Mesenchymal stem cell (in vitro differentiated cells and primary cell): ENCODE data around the gene LMNA.

ENCODE experiments used
- DNase-seq: peaks from one replicate; pipeline ENCODE4 v3.0.0-alpha.2; 2013
- H2AFZ ChIP-seq: one replicate; pipeline ENCODE4 v1.6.1; 2013; ENCODE audit warnings: low read depth, mild to moderate bottlenecking, control low read depth, inconsistent platforms, low read length, moderate library complexity
- H2AK5ac ChIP-seq: 2 replicates; pipeline ENCODE4 v1.6.1; 2013; ENCODE audit warnings: low read length, moderate library complexity, mild to moderate bottlenecking, inconsistent platforms; ENCODE audit not compliant: severe bottlenecking
- H2BK120ac ChIP-seq: one replicate; pipeline ENCODE4 v1.6.1; 2013; ENCODE audit warnings: low read depth, mild to moderate bottlenecking, inconsistent platforms, low read length, moderate library complexity
- H2BK12ac ChIP-seq, 2 experiments: one replicate each; pipeline ENCODE4 v1.6.1; 2013; ENCODE audit warnings: inconsistent platforms in 2 of 2, low read length in 2 of 2, mild to moderate bottlenecking in 2 of 2, moderate library complexity in 2 of 2, control low read depth in 1 of 2
- H2BK15ac ChIP-seq: one replicate; pipeline ENCODE4 v1.6.1; 2013; ENCODE audit warnings: mild to moderate bottlenecking, low read depth, inconsistent platforms; ENCODE audit not compliant: poor library complexity, severe bottlenecking
- H2BK5ac ChIP-seq: 2 replicates; pipeline ENCODE4 v1.6.1; 2013; ENCODE audit warnings: low read depth, mild to moderate bottlenecking, low read length, control low read depth, inconsistent platforms; ENCODE audit not compliant: poor library complexity, severe bottlenecking
- H3K14ac ChIP-seq, 2 experiments: one replicate each; pipeline ENCODE4 v1.6.1; 2013; ENCODE audit warnings: inconsistent platforms in 2 of 2, low read length in 2 of 2, control low read depth in 1 of 2, mild to moderate bottlenecking in 1 of 2, moderate library complexity in 1 of 2
- H3K18ac ChIP-seq, 2 experiments: one replicate each; pipeline ENCODE4 v1.6.1; 2013; ENCODE audit warnings: inconsistent platforms in 2 of 2, low read length in 2 of 2, control low read depth in 1 of 2, low read depth in 1 of 2, mild to moderate bottlenecking in 1 of 2
- H3K23ac ChIP-seq, 2 experiments: one replicate each; pipeline ENCODE4 v1.6.1; 2013; ENCODE audit warnings: inconsistent platforms in 2 of 2, low read length in 2 of 2, mild to moderate bottlenecking in 2 of 2, moderate library complexity in 2 of 2, control low read depth in 1 of 2
- H3K27ac ChIP-seq: 2 replicates; pipeline ENCODE4 v1.5.1; 2013; ENCODE audit warnings: mild to moderate bottlenecking, moderate library complexity, low read length, control low read depth, inconsistent platforms; ENCODE audit not compliant: poor library complexity, severe bottlenecking
- H3K27me3 ChIP-seq, 2 experiments: 2 replicates each; pipeline versions ENCODE4 v1.6.1 to v1.7.0; 2013; ENCODE audit warnings: low read length in 2 of 2, mild to moderate bottlenecking in 2 of 2, moderate library complexity in 2 of 2, control low read depth in 1 of 2, inconsistent platforms in 1 of 2; ENCODE audit not compliant: control insufficient read depth in 1 of 2, insufficient read depth in 1 of 2
- H3K36me3 ChIP-seq, 2 experiments: 2 replicates each; pipeline versions ENCODE4 v1.6.1 to v1.7.0; 2013; ENCODE audit warnings: low read length in 2 of 2, control low read depth in 1 of 2, inconsistent platforms in 1 of 2, low read depth in 1 of 2, mild to moderate bottlenecking in 1 of 2; ENCODE audit not compliant: insufficient read depth in 2 of 2, control insufficient read depth in 1 of 2
- H3K4ac ChIP-seq, 2 experiments: one replicate each; pipeline ENCODE4 v1.6.1; 2013; ENCODE audit warnings: inconsistent platforms in 2 of 2, low read length in 2 of 2, mild to moderate bottlenecking in 2 of 2, moderate library complexity in 2 of 2, control low read depth in 1 of 2, low read depth in 1 of 2
- H3K4me1 ChIP-seq: 2 replicates; pipeline ENCODE4 v1.6.1; 2013; ENCODE audit warnings: low read depth, low read length, control low read depth; ENCODE audit not compliant: control insufficient read depth, insufficient read depth
- H3K4me2 ChIP-seq: 2 replicates; pipeline ENCODE4 v1.6.1; 2013; ENCODE audit warnings: low read length, mild to moderate bottlenecking, inconsistent platforms; ENCODE audit not compliant: poor library complexity, severe bottlenecking
- H3K4me3 ChIP-seq, 2 experiments: 2 replicates each; pipeline versions ENCODE4 v1.5.1 to v1.7.0; 2013; ENCODE audit warnings: low read length in 2 of 2, mild to moderate bottlenecking in 2 of 2, control low read depth in 1 of 2, low read depth in 1 of 2; ENCODE audit not compliant: insufficient read depth in 1 of 2
- H3K79me1 ChIP-seq: replicated peaks from 2 replicates; pipeline ENCODE4 v1.6.1; 2013; ENCODE audit warnings: mild to moderate bottlenecking, control low read depth, low read length, inconsistent platforms; ENCODE audit not compliant: poor library complexity, severe bottlenecking
- H3K9ac ChIP-seq: 2 replicates; pipeline ENCODE4 v1.7.0; 2013; ENCODE audit warnings: mild to moderate bottlenecking, low read length, moderate library complexity
- H3K9me3 ChIP-seq: 2 replicates; pipeline ENCODE4 v1.7.0; 2013; ENCODE audit warnings: mild to moderate bottlenecking, low read length; ENCODE audit not compliant: control insufficient read depth
- H4K8ac ChIP-seq: one replicate; pipeline ENCODE4 v1.6.1; 2013; ENCODE audit warnings: inconsistent platforms, mild to moderate bottlenecking, low read length, moderate library complexity
- H4K91ac ChIP-seq: one replicate; pipeline ENCODE4 v1.6.1; 2013; ENCODE audit warnings: mild to moderate bottlenecking, low read length, inconsistent platforms
- WGBS: methylation state at CpG from one replicate; pipeline ENCODE4 v1.1.7; 2013; ENCODE audit warnings: mixed read lengths; 5-methylcytosine and 5-hydroxymethylcytosine counted together

Gene LMNA

DNA sequence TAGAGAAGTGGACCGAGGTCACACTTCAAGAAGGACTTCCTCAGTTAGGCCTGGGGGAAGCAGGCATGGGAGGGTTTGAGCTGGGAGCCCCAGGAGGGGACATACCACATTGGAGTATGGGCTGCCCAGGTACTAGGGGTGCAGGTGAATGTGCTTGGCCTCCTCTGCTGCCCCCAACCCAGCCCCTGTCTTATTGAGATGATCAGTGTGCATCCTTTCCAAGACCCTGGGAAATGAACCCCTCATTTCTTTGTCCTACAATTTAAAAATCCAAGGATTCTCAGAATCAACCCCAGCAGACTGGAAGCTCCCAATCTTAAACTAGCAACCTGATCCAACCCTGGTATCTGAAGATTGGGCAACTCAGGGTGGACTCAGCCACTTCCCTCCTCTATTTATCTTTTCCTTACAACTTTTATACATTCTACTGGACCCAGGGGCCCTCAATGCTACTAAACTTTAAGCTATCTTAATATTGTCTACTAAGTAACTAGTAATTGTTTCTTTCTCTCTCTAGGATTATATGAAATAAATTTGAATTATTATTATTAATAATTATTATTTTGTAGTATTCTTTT is 41.3 kb upstream of the LMNA start:
- H3K27ac ChIP-seq, result no peak overlapping the region

DNA sequence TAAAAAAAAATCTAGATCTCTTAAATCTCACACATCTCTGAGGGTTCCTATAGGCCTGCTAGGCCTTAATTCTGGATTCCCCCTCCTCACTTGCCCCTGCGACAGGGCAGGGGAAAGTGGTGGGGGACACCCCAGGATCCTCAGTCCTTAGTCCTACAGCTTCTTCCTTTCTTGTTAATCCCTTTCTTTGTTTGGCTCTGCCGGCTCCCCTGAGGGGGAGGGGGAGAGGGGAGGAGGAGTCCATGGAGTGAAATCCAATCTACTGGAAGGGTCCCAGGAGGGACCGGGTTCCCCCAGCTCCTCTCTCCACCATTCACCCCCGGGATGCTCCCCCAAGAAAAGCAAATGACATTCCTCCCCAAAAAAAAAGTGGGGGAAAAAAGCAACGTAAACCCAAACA is 40.8 kb upstream of the LMNA start:
- Histone ChIP-seq H2BK12ac (no peak overlapping the region), H3K79me1 (peaks cover 35% of the 10 kb centered on the region)

More for the DNA sequence above, 41.3 kb upstream of the LMNA start:
- Histone ChIP-seq H3K9ac (no peak overlapping the region), H2BK12ac (no peak overlapping the region), H3K4me1 (peaks cover 23% of the 10 kb centered on the region), H3K4me3 (no peak overlapping the region), H3K4me2 (no peak overlapping the region), H3K36me3 (peaks cover 0 to 54% of the 10 kb centered on the region in 2 experiments), H2BK5ac (no peak overlapping the region), H2BK15ac (no peak overlapping the region), H3K18ac (no peak overlapping the region), H3K23ac (no peak overlapping the region), H3K9me3 (no peaks in the 10 kb centered on the region), H3K4ac (peak overlapping the region in 1 of 2 experiments; percentile 10), H3K27me3 (peaks cover 0 to 10% of the 10 kb centered on the region in 2 experiments), H2AK5ac (no peak overlapping the region), H4K8ac (no peak overlapping the region), H4K91ac (no peak overlapping the region), H2AFZ (no peak overlapping the region), H2BK120ac (no peak overlapping the region), H3K79me1 (peaks cover 34% of the 10 kb centered on the region), H3K14ac (no peak overlapping the region)
- 0% methylated on average over 1 of the region's 1 CpG for WGBS
- no peak for DNase-seq

DNA sequence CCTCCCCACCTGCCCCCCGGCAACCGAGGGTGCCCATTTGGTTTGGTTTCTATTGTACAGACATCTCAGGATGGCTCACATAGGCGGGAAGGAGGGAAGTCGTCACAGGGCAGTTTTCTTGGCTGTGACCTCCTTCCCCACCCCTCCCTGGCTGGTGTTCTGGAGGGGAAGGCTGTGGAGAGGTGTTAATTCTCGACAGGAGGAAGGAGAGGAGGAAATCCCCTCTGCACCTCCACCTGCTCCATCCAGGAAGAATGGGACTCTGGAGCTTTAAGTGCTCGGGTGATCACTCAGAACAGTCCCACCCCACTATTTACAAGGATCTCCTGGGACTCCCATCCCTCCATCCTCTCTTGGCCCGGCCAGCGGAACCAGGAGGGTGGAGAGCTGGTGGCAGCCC is 39.9 kb upstream of the LMNA start:
- Histone ChIP-seq H3K9ac (no peak overlapping the region), H2BK12ac (no peak overlapping the region), H3K27me3 (peaks cover 0 to 10% of the 10 kb centered on the region in 2 experiments), H2BK120ac (no peak overlapping the region), H3K4me3 (no peak overlapping the region), H2AFZ (no peak overlapping the region), H3K27ac (no peak overlapping the region), H2BK15ac (no peak overlapping the region), H2AK5ac (no peak overlapping the region), H2BK5ac (no peak overlapping the region), H3K4me1 (peaks cover 28% of the 10 kb centered on the region), H3K14ac (no peak overlapping the region), H4K8ac (no peak overlapping the region), H3K4ac (no peak overlapping the region), H3K23ac (no peak overlapping the region), H3K36me3 (peaks cover 0 to 54% of the 10 kb centered on the region in 2 experiments), H3K18ac (no peak overlapping the region), H4K91ac (no peak overlapping the region), H3K9me3 (no peaks in the 10 kb centered on the region), H3K4me2 (no peak overlapping the region), H3K79me1 (peaks cover 37% of the 10 kb centered on the region)
- WGBS, result 100% methylated on average over 2 of the region's 8 CpGs
- no peak for DNase-seq

More for the DNA sequence above, 40.8 kb upstream of the LMNA start:
- no peak overlapping the region for H3K4me3 ChIP-seq
- no peaks in the 10 kb centered on the region for H3K9me3 ChIP-seq
- no peak overlapping the region for H2BK120ac ChIP-seq
- H3K18ac ChIP-seq, result no peak overlapping the region
- no peak overlapping the region for H2AK5ac ChIP-seq
- peaks cover 0 to 10% of the 10 kb centered on the region in 2 experiments for H3K27me3 ChIP-seq
- H2AFZ ChIP-seq, result no peak overlapping the region
- H3K4ac ChIP-seq, result no peak overlapping the region
- no peak overlapping the region for H3K27ac ChIP-seq
- no peak overlapping the region for H4K91ac ChIP-seq
- no peak overlapping the region for H2BK15ac ChIP-seq
- WGBS, result no CpG with 5 or more reads among the region's 5 CpGs
- H3K9ac ChIP-seq, result no peak overlapping the region
- no peak overlapping the region for H4K8ac ChIP-seq
- H3K4me2 ChIP-seq, result no peak overlapping the region
- no peak overlapping the region for H3K23ac ChIP-seq
- no peak overlapping the region for H3K14ac ChIP-seq
- DNase-seq, result no peak
- H2BK5ac ChIP-seq, result no peak overlapping the region
- H3K36me3 ChIP-seq, result peaks cover 0 to 54% of the 10 kb centered on the region in 2 experiments
- peaks cover 25% of the 10 kb centered on the region for H3K4me1 ChIP-seq

DNA sequence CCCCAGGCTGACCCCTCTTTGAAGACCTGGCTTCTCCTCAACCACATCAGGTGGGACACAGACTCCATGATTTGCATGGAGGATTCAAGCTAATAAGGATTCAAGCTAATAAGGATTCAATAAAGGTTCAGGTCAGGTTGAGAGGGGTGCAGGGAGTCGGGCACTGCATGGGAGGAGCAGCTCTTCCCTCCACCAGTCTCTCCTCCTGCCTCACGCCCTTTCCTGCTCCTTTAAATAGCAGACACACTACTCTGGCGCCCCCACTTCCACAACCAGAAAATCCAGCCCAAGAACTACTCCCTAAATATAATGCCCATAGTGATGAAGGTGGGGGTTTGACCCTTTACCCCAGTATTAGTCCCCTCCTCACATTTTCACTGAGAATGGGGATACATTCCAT is 39.3 kb upstream of the LMNA start:
- Histone ChIP-seq H3K27me3 (peaks cover 0 to 10% of the 10 kb centered on the region in 2 experiments), H3K4me2 (no peak overlapping the region), H3K4ac (no peak overlapping the region), H3K9me3 (no peaks in the 10 kb centered on the region), H3K4me3 (no peak overlapping the region), H2AFZ (no peak overlapping the region), H3K9ac (no peak overlapping the region), H3K14ac (no peak overlapping the region), H3K4me1 (peaks cover 30% of the 10 kb centered on the region), H4K91ac (no peak overlapping the region), H4K8ac (peak overlapping the region; percentile 14), H3K36me3 (peaks cover 0 to 50% of the 10 kb centered on the region in 2 experiments), H3K18ac (no peak overlapping the region), H3K27ac (no peak overlapping the region), H3K23ac (no peak overlapping the region), H2BK120ac (no peak overlapping the region), H2BK15ac (peak overlapping the region; percentile 13), H3K79me1 (peaks cover 36% of the 10 kb centered on the region), H2BK12ac (no peak overlapping the region), H2AK5ac (no peak overlapping the region), H2BK5ac (no peak overlapping the region)
- WGBS, result 60% methylated on average over 1 of the region's 3 CpGs
- no peak for DNase-seq
